HG03060 (cell line): Measurements from ENCODE around the gene COG3.
"Not testable (repeated sequence)": the region's sequence is repeated elsewhere in the genome, so short reads cannot be mapped to it uniquely, and the experiment has no call there.

ENCODE experiments used
- ATAC-seq: cut with Tn5 transposase; IDR thresholded peaks from one replicate; pipeline ENCODE4 v1.9.1; 2021; ENCODE audit warnings: low read depth, moderate number of reproducible peaks; ENCODE audit not compliant: unreplicated experiment

COG3 gene, protein sequence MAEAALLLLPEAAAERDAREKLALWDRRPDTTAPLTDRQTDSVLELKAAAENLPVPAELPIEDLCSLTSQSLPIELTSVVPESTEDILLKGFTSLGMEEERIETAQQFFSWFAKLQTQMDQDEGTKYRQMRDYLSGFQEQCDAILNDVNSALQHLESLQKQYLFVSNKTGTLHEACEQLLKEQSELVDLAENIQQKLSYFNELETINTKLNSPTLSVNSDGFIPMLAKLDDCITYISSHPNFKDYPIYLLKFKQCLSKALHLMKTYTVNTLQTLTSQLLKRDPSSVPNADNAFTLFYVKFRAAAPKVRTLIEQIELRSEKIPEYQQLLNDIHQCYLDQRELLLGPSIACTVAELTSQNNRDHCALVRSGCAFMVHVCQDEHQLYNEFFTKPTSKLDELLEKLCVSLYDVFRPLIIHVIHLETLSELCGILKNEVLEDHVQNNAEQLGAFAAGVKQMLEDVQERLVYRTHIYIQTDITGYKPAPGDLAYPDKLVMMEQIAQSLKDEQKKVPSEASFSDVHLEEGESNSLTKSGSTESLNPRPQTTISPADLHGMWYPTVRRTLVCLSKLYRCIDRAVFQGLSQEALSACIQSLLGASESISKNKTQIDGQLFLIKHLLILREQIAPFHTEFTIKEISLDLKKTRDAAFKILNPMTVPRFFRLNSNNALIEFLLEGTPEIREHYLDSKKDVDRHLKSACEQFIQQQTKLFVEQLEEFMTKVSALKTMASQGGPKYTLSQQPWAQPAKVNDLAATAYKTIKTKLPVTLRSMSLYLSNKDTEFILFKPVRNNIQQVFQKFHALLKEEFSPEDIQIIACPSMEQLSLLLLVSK

GRCh38 chr13:45464687-45465453, at the start of gene COG3:
COG3 (plus strand) TSS chr13:45464939; CDS start chr13:45465037, 98 bp downstream.
- ATAC-seq, result peak; percentile 92

- ATAC-seq, result no peak
Observed at GRCh38 chr13:45415112-45415511, 49.6 kb upstream of the COG3 start.

DNA sequence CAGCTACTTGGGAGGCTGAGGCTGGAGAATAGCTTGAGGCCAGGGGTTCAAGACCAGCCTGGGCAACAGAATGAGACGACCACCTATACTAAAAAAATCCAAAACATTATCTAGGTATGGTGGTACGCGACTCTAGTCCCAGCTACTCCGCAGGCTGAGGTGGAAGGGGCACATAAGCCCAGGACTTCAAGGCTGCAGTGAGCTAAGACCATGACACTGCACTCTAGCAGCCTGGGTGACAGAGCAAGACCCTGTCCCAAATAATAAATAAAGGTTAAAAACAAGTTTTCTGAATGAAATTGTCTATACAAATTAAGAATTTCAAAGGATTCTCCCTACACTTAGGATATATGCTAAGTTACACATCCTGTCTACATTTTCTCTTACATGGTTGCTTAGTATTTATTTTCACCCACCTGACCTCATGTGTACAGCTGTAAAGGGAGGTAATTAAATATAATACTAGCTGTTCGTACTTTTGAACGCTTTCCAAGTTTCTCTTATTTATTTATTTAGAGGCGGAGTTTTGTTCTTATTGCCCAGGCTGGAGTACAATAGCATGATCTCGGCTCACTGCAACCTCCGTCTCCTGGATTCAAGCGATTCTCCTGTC, 48.1 kb upstream of the COG3 start:
- ATAC-seq, result no peak

DNA sequence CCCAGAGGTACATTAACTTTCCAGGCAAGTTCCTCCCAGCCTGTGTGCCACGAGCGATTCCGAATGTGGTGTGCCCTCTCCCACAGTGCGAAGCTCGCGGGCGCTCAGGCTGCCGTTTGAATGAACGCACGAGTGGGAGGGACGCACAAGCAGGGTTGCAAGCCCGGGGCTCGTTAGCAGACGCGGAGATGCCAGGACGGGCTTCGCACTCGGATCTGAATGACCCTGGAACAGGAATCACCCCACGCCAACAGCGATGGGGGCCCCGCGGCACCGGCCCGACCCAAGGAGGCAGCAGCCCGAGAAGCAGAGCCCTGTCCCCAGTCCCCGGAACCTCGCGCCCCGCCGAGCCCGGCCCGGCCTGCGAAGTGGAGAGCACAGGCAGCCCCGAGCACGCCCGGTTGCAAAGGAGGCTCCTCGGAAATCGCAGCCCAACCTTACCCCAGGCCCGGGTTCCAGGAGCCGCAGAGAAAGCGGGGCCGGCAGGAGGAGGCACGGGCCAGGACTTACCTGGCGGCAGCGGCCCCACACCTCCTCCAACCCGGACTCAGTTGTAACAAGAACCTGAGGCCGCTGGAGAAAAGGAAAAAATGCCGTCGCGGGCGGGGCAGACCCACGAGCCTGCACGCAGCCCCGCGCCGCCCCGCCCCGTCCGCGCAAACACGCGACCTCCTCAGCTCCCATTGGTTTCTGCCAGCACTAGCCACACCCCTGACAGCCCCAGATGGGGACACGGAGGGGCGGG, 46.8 kb upstream of the COG3 start, which contains the start of gene SLC25A30:
SLC25A30 (minus strand) TSS at position 584 of the 745 bp plus-strand sequence. CDS start 6,948 bp downstream, outside the sequence.
- peak; percentile 58 for ATAC-seq

- not testable (repeated sequence) for ATAC-seq
Observed at GRCh38 chr13:45419389-45419788, 45.4 kb upstream of the COG3 start.

DNA sequence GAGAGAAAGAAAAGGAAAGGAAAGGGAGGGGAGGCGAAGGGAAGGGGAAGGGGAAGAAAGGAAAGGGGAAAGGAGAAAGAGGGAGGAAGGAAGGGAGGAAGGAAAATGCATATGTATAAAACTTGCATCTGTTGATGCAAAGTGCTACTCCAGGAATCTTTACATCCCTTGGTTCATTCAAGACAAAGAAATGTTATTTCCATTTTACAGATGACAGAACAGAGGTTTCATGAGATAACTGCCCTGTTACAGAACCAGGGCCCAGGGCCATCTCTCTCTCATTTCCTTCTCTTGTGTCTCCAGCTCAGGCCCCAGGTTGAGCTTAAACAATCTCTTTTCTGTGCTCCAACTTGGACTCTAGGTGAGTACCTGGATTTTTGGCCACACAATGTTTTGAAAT, 44.8 kb upstream of the COG3 start:
- ATAC-seq, result no peak

GRCh38 chr13:45422731-45423292, 41.9 kb upstream of the COG3 start:
- ATAC-seq, result no peak

GRCh38 chr13:45426056-45426841, 38.5 kb upstream of the COG3 start:
- ATAC-seq, result not testable (repeated sequence)

DNA sequence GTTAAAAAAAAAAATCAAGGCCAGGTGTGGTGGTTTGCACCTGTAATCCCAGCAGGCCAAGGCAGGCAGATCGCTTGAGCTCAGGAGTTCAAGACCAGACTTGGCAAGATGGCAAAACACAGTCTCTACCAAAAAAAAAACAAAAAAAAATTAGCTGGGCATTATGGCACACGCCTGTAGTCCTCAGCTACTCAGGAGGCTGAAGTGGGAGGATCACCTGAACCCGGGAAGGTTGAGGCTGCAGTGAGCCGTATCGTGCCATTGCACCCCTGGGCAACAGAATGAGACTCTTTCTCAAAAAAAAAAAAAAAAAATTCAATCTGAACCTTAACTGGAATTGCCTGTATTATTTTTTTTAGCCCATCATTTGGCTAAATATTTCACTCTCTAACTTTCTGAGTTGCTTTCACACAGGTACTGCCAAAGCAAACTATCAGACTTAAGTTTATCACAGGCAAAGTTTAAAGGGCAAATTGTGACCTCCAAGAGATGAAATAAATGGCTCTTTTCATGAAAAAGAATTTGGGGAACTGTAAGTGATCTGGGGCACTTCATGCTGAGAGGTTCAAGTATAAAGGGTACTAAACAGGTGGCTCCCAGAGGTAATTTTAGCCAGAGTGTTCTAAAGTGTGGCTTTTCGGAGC, 31.9 kb upstream of the COG3 start:
- no peak for ATAC-seq

- ATAC-seq, result no peak
Observed at GRCh38 chr13:45433381-45433790, 31.4 kb upstream of the COG3 start.

- no peak for ATAC-seq
Observed at GRCh38 chr13:45434556-45435371, 30.0 kb upstream of the COG3 start.

DNA sequence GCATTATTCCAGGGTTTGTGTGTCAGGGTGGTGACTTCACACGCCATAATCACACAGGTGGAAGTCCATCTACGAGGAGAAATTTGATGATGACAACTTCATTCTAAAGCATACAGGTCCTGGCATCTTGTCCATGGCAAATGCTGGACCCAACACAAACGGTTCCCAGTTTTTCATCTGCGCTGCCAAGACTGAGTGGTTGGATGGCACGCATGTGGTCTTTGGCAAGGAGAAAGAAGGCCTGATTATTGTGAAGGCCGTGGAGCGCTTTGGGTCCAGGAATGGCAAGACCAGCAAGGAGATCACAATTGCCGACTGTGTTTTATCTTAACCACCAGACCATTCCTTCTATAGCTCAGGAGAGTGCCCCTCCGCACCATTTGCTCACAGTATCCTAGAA, 28.4 kb upstream of the COG3 start:
- ATAC-seq, result no peak

GRCh38 chr13:45436953-45437352, 27.8 kb upstream of the COG3 start:
- no peak for ATAC-seq

- ATAC-seq, result no peak
Observed at GRCh38 chr13:45437947-45438346, 26.8 kb upstream of the COG3 start.

- no peak for ATAC-seq
Observed at GRCh38 chr13:45439008-45439407, 25.7 kb upstream of the COG3 start.

- ATAC-seq, result no peak
Observed at GRCh38 chr13:45439781-45440462, 24.8 kb upstream of the COG3 start.

- no peak for ATAC-seq
Observed at GRCh38 chr13:45441633-45442032, 23.1 kb upstream of the COG3 start.
